Kidney epithelial cell (primary cell): ENCODE results near the gene PEX5L. TPM values are rescaled to one million over a fixed set of nuclear protein-coding genes. Genes with fewer than 3 reads are reported as not detected.

Experiments
- DNase-seq: peaks from one replicate; pipeline ENCODE4 v3.0.0-alpha.2; 2010; ENCODE audit warnings: low read depth
- H3K27me3 ChIP-seq: 2 replicates; pipeline ENCODE4 v1.6.0; 2011; ENCODE audit warnings: low read length; ENCODE audit not compliant: control insufficient read depth, insufficient read depth
- H3K36me3 ChIP-seq: 2 replicates; pipeline ENCODE4 v1.5.1; 2011; ENCODE audit warnings: low read length; ENCODE audit not compliant: control insufficient read depth, insufficient read depth
- H3K4me3 ChIP-seq: 2 replicates; pipeline ENCODE4 v1.5.1; 2011; ENCODE audit warnings: low read depth, mild to moderate bottlenecking, control low read depth, low read length
- total RNA-seq: library from RNA; depleted of rRNA; stranded (reverse); fragments of >200 nt; gene quantifications from 2 replicates; pipeline ENCODE4 v1.2.3, GENCODE V29; 2015
- TF ChIP-seq, protein P1 (sequence below): IDR thresholded peaks from 2 replicates; pipeline ENCODE4 v1.5.1; 2011; ENCODE audit warnings: mild to moderate bottlenecking, moderate library complexity, low read length, control low read depth, inconsistent platforms; ENCODE audit not compliant: insufficient read depth, poor library complexity, severe bottlenecking

The PEX5L gene
- total RNA-seq, 1 donor from 2014 or later = 0.04 TPM

DNA sequence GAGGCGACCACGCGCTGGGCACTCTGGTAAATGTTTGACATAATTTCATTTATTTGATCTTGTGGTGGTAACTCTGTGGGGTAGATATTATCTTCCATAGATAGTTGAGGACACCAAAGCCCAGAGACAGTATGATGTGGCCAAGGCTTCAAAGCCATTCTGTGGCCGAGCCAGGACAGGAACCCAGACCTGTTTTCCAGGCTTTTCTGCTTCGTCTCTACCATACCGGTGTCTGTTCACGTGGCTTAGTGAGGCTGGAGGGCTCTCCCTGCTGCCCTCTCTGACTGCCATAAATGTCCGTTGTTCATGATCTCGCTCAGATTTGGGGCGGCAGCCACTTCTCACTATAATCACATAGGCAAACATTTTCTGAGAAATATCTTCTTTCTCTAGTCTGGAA lies 134.7 kb downstream of the PEX5L start:
- Histone ChIP-seq H3K27me3 (no peaks in the 10 kb centered on the region), H3K36me3 (no peaks in the 10 kb centered on the region), H3K4me3 (no peak overlapping the region)
- TF ChIP-seq, protein P1, sequence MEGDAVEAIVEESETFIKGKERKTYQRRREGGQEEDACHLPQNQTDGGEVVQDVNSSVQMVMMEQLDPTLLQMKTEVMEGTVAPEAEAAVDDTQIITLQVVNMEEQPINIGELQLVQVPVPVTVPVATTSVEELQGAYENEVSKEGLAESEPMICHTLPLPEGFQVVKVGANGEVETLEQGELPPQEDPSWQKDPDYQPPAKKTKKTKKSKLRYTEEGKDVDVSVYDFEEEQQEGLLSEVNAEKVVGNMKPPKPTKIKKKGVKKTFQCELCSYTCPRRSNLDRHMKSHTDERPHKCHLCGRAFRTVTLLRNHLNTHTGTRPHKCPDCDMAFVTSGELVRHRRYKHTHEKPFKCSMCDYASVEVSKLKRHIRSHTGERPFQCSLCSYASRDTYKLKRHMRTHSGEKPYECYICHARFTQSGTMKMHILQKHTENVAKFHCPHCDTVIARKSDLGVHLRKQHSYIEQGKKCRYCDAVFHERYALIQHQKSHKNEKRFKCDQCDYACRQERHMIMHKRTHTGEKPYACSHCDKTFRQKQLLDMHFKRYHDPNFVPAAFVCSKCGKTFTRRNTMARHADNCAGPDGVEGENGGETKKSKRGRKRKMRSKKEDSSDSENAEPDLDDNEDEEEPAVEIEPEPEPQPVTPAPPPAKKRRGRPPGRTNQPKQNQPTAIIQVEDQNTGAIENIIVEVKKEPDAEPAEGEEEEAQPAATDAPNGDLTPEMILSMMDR = no peak
- no peak for DNase-seq

DNA sequence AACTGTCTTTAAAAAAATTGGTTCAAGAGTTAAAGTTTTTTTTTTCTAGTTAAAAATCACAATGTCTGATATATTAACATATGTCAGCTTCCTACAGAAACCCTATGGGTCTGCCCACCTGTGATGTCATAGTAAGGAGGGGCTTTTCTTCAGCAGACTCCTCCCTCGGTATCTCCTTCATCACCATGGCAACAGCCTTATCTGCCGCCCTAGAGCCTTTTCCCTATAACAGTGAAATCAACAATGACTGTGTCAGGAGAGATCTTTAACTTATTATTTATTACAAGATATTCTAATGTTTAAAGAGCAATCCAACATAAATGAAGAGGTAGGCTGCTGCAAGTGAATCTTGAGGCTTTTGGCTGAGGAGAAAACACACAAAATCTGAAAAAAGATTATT lies 138.7 kb downstream of the PEX5L start:
- no peaks in the 10 kb centered on the region for H3K36me3 ChIP-seq
- H3K27me3 ChIP-seq = no peaks in the 10 kb centered on the region
- DNase-seq = no peak
- no peak overlapping the region for H3K4me3 ChIP-seq
- TF ChIP-seq, protein P1 = no peak

DNA sequence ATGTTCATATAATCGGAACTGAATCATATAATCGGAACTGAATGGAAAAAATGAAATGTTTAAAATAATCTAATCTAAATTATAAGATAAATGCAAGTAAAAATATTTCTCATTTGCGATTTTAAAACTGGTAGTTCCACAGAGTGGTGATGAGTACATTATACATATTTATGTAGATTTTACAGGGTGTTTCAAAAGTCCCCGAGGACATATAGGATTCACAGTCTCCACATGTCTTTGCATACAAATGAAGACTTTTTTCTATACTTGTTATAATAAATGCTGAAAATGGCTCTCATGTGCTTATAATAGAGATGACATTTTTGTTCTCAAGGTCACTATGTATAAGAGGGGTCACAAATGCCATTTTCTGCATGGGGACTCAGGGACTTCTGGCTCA lies 139.5 kb downstream of the PEX5L start:
- no peak for DNase-seq
- H3K27me3 ChIP-seq = no peaks in the 10 kb centered on the region
- H3K36me3 ChIP-seq = no peaks in the 10 kb centered on the region
- no peak overlapping the region for H3K4me3 ChIP-seq
- TF ChIP-seq, protein P1 = no peak

DNA sequence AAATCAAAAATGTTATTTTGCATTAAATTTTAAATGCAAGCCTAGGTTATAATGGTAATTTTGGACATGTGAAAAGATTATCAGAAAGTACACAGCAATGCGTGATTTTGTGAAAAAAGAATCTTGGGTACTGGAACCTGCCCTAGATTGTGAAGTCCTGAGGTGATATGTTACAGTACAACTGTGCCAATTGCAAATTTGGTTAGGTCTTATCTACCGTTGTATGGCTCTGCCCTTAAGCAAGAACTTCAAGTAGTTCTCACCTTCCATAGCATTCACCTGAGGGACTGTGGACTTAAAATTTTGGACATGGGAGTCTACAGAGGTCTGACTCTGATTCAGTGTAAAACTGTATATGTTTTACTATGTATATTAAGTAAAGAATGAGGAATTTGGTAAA lies 140.2 kb downstream of the PEX5L start:
- Histone ChIP-seq H3K4me3 (no peak overlapping the region), H3K27me3 (no peaks in the 10 kb centered on the region), H3K36me3 (no peaks in the 10 kb centered on the region)
- TF ChIP-seq, protein P1 = no peak
- no peak for DNase-seq

DNA sequence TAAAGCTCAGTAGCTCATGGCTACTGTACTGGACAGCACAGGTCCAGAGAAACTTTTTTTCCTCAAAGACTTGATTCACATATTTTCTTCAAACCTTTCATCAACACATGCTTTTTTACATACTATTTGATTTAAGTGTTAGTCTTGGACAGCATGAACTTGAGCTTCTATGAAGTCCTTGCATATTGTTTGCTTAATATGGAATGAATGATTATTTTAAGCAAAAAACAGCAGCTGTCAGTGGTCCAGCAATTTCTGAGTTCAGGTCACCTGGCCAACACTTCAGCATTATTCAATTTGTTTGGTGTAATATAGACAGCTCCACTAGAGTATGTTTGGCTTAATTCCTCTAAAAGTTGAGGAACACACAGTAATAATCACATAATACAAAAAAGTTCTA lies 141.4 kb downstream of the PEX5L start:
- Histone ChIP-seq H3K36me3 (no peaks in the 10 kb centered on the region), H3K4me3 (no peak overlapping the region), H3K27me3 (no peaks in the 10 kb centered on the region)
- DNase-seq = no peak
- TF ChIP-seq, protein P1 = no peak

DNA sequence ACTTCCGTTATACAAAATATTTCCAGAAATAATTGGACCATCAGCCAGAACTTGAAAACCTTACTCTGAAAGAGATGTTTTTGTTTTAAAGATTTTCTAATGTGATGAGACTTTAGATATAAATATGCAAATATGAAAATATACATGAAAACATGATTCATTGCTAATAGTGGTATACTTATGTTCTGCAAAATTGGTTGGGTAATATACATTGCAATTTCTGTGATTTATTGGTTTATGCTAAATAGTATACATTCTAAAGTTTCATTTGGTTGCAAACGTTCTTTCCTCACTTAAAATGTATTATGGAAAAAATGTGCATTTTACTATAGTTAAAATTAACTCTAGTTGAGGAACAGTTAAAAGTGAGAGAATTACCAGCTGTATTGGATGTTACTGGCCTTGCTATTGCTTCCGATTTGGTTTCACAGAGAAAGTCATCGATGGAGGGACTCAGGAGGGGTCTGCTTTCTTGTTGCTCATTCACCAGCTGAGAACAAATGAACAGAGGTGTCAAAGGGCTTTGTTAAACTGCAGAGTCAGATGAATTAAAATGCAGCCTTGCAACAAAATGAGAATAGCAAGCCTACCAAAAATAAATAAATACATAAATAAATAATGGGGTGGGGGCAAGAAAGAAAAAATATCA lies 149.3 kb downstream of the PEX5L start:
- Histone ChIP-seq H3K36me3 (no peaks in the 10 kb centered on the region), H3K4me3 (no peak overlapping the region), H3K27me3 (no peaks in the 10 kb centered on the region)
- TF ChIP-seq, protein P1 = no peak
- no peak for DNase-seq
